ENCODE results near the gene DISP2. TPM values are rescaled to one million over a fixed set of nuclear protein-coding genes. Genes with fewer than 3 reads are reported as not detected.
A peak's percentile ranks its signal among the peaks of the same experiment; 100 is the strongest.

DISP2 gene
- total and polyA plus RNA-seq, 2 of the 8 experiments (the other 6 are each of a cell fraction or from before 2014, with no cell fraction given) = 0.45 to 1.2 TPM

- Histone ChIP-seq H3K79me1 (ENCODE audit: low read depth, low read length) (no peaks in the 10 kb centered on the region; the same call in 1 of the 2 replicates), H3K9ac (replicated peaks in 1 of 4; ENCODE audit: extremely low read depth in 1 of 4, low read depth in 3 of 4, low read length in 3 of 4) (no peak overlapping the region), H3K79me2 (ENCODE audit: control insufficient read depth in 1 of 2, insufficient read depth in 2 of 2, low read length in 2 of 2) (peaks cover 0 to 14% of the 10 kb centered on the region in 2 experiments; a peak in 3 of 4 replicates), H3K18ac (ENCODE audit: extremely low read depth, low read length) (0 out of 2 replicates have a peak overlapping the region, but pooled peaks have one; percentile 24), H4K91ac (replicated peaks; ENCODE audit: insufficient read length, low read length) (peak overlapping the region; percentile 72), H3K56ac (replicated peaks; ENCODE audit: insufficient read length, low read depth, low read length) (no peak overlapping the region), H2AFZ (ENCODE audit: low read length) (no peak overlapping the region), H2AK5ac (ENCODE audit: low read depth, low read length) (no peak overlapping the region; the same call in 1 of the 2 replicates), H2BK120ac (replicated peaks; ENCODE audit: low read depth, low read length) (peak overlapping the region; percentile 83), H4K20me1 (replicated peaks in 1 of 2; ENCODE audit: control insufficient read depth in 1 of 2, insufficient read depth in 2 of 2, low read length in 2 of 2) (no peaks in the 10 kb centered on the region), H3K27me3 (replicated peaks in 1 of 4; ENCODE audit: control insufficient read depth in 3 of 4, extremely low read depth in 1 of 4, insufficient read depth in 3 of 4, low read length in 3 of 4) (peaks cover 0 to 6% (median 0%) of the 10 kb centered on the region in 4 experiments; a peak in 2 of 7 replicates), H3K27ac (ENCODE audit: low read depth, low read length) (no peak overlapping the region), H4K5ac (ENCODE audit: insufficient read length, low read depth, low read length) (no peak overlapping the region), H3K4me3 (ENCODE audit: extremely low read depth in 1 of 4, insufficient read depth in 2 of 4, low read depth in 3 of 4, low read length in 4 of 4) (peak overlapping the region in 1 of 4 experiments; percentile 43; a peak in 2 of 8 replicates), H2BK12ac (ENCODE audit: low read depth, low read length) (peak overlapping the region; percentile 71), H3K14ac (ENCODE audit: insufficient read length) (no peak overlapping the region), H3K4me2 (ENCODE audit: insufficient read depth in 1 of 2, low read depth in 2 of 2, low read length in 2 of 2) (peak overlapping the region; percentile 58 to 82; a peak in 3 of 4 replicates), H2BK15ac (ENCODE audit: low read length) (no peak overlapping the region), H3K9me3 (ENCODE audit: insufficient read depth in 2 of 2, low read depth in 1 of 2, low read length in 1 of 2) (no peaks in the 10 kb centered on the region; a peak in 1 of 4 replicates), H3K4me1 (replicated peaks in 1 of 4; ENCODE audit: control insufficient read depth in 3 of 4, insufficient read depth in 4 of 4, low read length in 3 of 4) (peaks cover 18 to 34% (median 26%) of the 10 kb centered on the region in 4 experiments; a peak in 6 of 7 replicates), H3K23ac (ENCODE audit: insufficient read length) (no peak overlapping the region), H3K23me2 (ENCODE audit: low read depth, low read length) (peaks cover 6% of the 10 kb centered on the region), H3K4ac (replicated peaks; ENCODE audit: insufficient read length, low read depth, low read length) (no peak overlapping the region), H2BK5ac (ENCODE audit: low read depth, low read length) (peak overlapping the region; percentile 53; the same call in 1 of the 2 replicates), H2BK20ac (ENCODE audit: low read length) (peak overlapping the region; percentile 87), H3K36me3 (ENCODE audit: control insufficient read depth in 2 of 4, insufficient read depth in 4 of 4, low read length in 3 of 4) (peaks cover 0 to 11% (median 0%) of the 10 kb centered on the region in 4 experiments; a peak in 3 of 8 replicates), H4K8ac (ENCODE audit: extremely low read depth, insufficient read depth, low read length) (no peak overlapping the region)
- 56% methylated on average over 3 of the region's 3 CpGs; no CpG with 5 or more reads in 1 of the 2 experiments for WGBS, 2 experiments (ENCODE audit: extremely low coverage in 1 of 2, insufficient coverage in 1 of 2, insufficient read length in 1 of 2, insufficient replicate concordance in 2 of 2, low coverage in 1 of 2, low lambda C conversion rate in 2 of 2, missing lambda C conversion rate in 1 of 2)
- ChIA-PET CTCF (ENCODE audit: partially characterized antibody) (interaction anchor here (0.6 to 21.1 kb wide), 16 partner anchors 10 to 231 kb away, joined by 3 to 295 read pairs (median 4); partner anchors contain the start of genes CCDC9B and PLCB2), POLR2A (ENCODE audit: partially characterized antibody) (interaction anchor here (0.6 to 5.6 kb wide), 6 partner anchors 9 to 93 kb away, joined by 3 to 66 read pairs (median 4); partner anchors contain the start of genes CCDC9B and KNSTRN)
- FAIRE-seq (peak; percentile 13), DNase-seq (ENCODE audit: low read depth in 1 of 2, low spot score in 2 of 2) (no peak)
- no peak for TF ChIP-seq EGR1 (IDR thresholded peaks at IDR 0.05; ENCODE audit: borderline replicate concordance, low read depth, low read length)
- TF ChIP-seq MAX (IDR thresholded peaks at IDR 0.05) = no peak
- no peak for TF ChIP-seq ATF3 (IDR thresholded peaks at IDR 0.05; ENCODE audit: insufficient read depth, low read depth, low read length)
- 0 out of 2 replicates have a peak, but pooled peaks have one; percentile 35 for TF ChIP-seq TEAD4 (IDR thresholded peaks at IDR 0.05; ENCODE audit: low read depth, low read length)
These were observed 29.8 kb upstream of the DISP2 start for GRCh38 chr15:40328176-40328575.

Measured in H1 (cell line).